HepG2 (cell line): Measurements from ENCODE around the gene GOLT1A. TPM values are rescaled to one million over a fixed set of nuclear protein-coding genes. Genes with fewer than 3 reads are reported as not detected.

Source experiments
- CEBPB ChIP-seq: IDR thresholded peaks from 2 replicates; pipeline ENCODE4 v1.6.1; 2011; ENCODE audit warnings: low read depth, low read length, improper control_type of control experiment, borderline replicate concordance
- ELF1 ChIP-seq: sonication (generic); formaldehyde crosslinking; IDR thresholded peaks from 2 replicates; pipeline ENCODE4 v1.4.0; 2020; ENCODE audit warnings: missing genetic modification reagents
- ETV6 ChIP-seq: sonication (generic); formaldehyde crosslinking; conservative IDR thresholded peaks from 2 replicates; pipeline ENCODE4 v1.4.0; 2020; ENCODE audit warnings: missing genetic modification reagents
- IKZF5 ChIP-seq: IDR thresholded peaks from 2 replicates; pipeline ENCODE4 v1.6.1; 2018; ENCODE audit warnings: missing genetic modification reagents, mild to moderate bottlenecking, missing compliant biosample characterization
- MLX ChIP-seq: IDR thresholded peaks from 2 replicates; pipeline ENCODE4 v1.6.1; 2016
- NFKB2 ChIP-seq: sonication (generic); formaldehyde crosslinking; IDR thresholded peaks from 2 replicates; pipeline ENCODE4 v1.4.0; 2020; ENCODE audit warnings: missing genetic modification reagents, borderline replicate concordance
- SMAD3 ChIP-seq: sonication (generic); formaldehyde crosslinking; IDR thresholded peaks from 2 replicates; pipeline ENCODE4 v1.4.0; 2020; ENCODE audit warnings: missing genetic modification reagents
- SOX5 ChIP-seq: IDR thresholded peaks from 2 replicates; pipeline ENCODE4 v1.6.1; 2016; ENCODE audit warnings: borderline replicate concordance
- TEAD2 ChIP-seq: sonication (generic); formaldehyde crosslinking; IDR thresholded peaks from 2 replicates; pipeline ENCODE4 v1.9.0; 2021; ENCODE audit warnings: missing genetic modification reagents
- ZBTB14 ChIP-seq: sonication (generic); formaldehyde crosslinking; IDR thresholded peaks from 2 replicates; pipeline ENCODE4 v1.4.0; 2020; ENCODE audit warnings: missing genetic modification reagents
- ZBTB25 ChIP-seq: IDR thresholded peaks from 2 replicates; pipeline ENCODE4 v1.6.1; 2018; ENCODE audit warnings: missing genetic modification reagents
- ZHX2 ChIP-seq, 2 experiments: sonication (generic) in 1 of 2; formaldehyde crosslinking in 1 of 2; IDR thresholded peaks; 2 replicates each; pipeline versions ENCODE4 v1.6.1 to v1.9.0; 2014 to 2022; ENCODE audit warnings: antibody characterized with exemption in 1 of 2, borderline replicate concordance in 1 of 2, inconsistent platforms in 1 of 2, low read depth in 1 of 2, missing genetic modification reagents in 1 of 2
- ZNF333 ChIP-seq: sonication (generic); formaldehyde crosslinking; IDR thresholded peaks from 2 replicates; pipeline ENCODE4 v1.4.0; 2020; ENCODE audit warnings: mild to moderate bottlenecking, missing genetic modification reagents, borderline replicate concordance
- ZNF513 ChIP-seq: sonication (generic); formaldehyde crosslinking; conservative IDR thresholded peaks from 2 replicates; pipeline ENCODE4 v1.5.0; 2020; ENCODE audit warnings: missing genetic modification reagents
- ZNF614 ChIP-seq: IDR thresholded peaks from 2 replicates; pipeline ENCODE4 v1.6.1; 2018; ENCODE audit warnings: missing biosample characterization, missing genetic modification reagents, inconsistent platforms, borderline replicate concordance
- polyA plus RNA-seq, 8 experiments: library from polyadenylated mRNA; depleted of rRNA in 3 of 8; stranded (reverse) in 7 of 8; unstranded in 1 of 8; fragments of >200 nt; fragmentation: Illumina TruSeq in 4 of 8; extraction: Trizol in 4 of 8; gene quantifications; 2 replicates each; pipeline versions ENCODE4 v1.2.1 to v1.2.3, GENCODE V29; 2011 to 2016; ENCODE audit warnings: low read depth in 4 of 8, missing spikeins in 1 of 8, mixed read lengths in 1 of 8; ENCODE audit not compliant: insufficient read depth in 1 of 8
- total RNA-seq, 5 experiments: library from RNA; depleted of rRNA; stranded (reverse); fragments of >200 nt; fragmentation: Illumina TruSeq; extraction: Trizol; gene quantifications; 2 replicates each; pipeline ENCODE4 v1.2.3, GENCODE V29; 2016; ENCODE audit warnings: low read depth in 1 of 5

The GOLT1A gene
- total and polyA plus RNA-seq, 2 of the 13 experiments (the other 11 are each of a cell fraction or from before 2014, with no cell fraction given), result 25.8 to 28.0 TPM

- TF ChIP-seq ZHX2 (IDR thresholded peaks at IDR 0.05; ENCODE audit: low read depth) (no peak), ZHX2 (CRISPR knock-in tag; IDR thresholded peaks at IDR 0.05; ENCODE audit: borderline replicate concordance) (no peak), SMAD3 (CRISPR knock-in tag) (0 out of 2 replicates have a peak, but pooled peaks have one; percentile 17), MLX (no peak), ELF1 (CRISPR knock-in tag) (no peak), ZNF333 (CRISPR knock-in tag) (no peak), NFKB2 (CRISPR knock-in tag) (peak; percentile 39; the same call in 1 of the 2 replicates), TEAD2 (no peak), ZBTB14 (no peak), SOX5 (CRISPR knock-in tag) (no peak), ZNF614 (no peak), ETV6 (CRISPR knock-in tag) (no peak), IKZF5 (CRISPR knock-in tag) (peak; percentile 48; the same call in 1 of the 2 replicates), ZNF513 (CRISPR knock-in tag) (no peak), CEBPB (no peak), ZBTB25 (CRISPR knock-in tag) (peak; percentile 50; the same call in 1 of the 2 replicates)
Measured at GRCh38 chr1:204162494-204163074, 51.2 kb downstream of the GOLT1A start (continued).
